ENCODE data around the gene GNAZ. TPM values are rescaled to one million over a fixed set of nuclear protein-coding genes. Genes with fewer than 3 reads are reported as not detected.

The GNAZ gene
- total and polyA plus RNA-seq, 2 donors from 2014 or later: 3.7 to 5.7 TPM

DNA sequence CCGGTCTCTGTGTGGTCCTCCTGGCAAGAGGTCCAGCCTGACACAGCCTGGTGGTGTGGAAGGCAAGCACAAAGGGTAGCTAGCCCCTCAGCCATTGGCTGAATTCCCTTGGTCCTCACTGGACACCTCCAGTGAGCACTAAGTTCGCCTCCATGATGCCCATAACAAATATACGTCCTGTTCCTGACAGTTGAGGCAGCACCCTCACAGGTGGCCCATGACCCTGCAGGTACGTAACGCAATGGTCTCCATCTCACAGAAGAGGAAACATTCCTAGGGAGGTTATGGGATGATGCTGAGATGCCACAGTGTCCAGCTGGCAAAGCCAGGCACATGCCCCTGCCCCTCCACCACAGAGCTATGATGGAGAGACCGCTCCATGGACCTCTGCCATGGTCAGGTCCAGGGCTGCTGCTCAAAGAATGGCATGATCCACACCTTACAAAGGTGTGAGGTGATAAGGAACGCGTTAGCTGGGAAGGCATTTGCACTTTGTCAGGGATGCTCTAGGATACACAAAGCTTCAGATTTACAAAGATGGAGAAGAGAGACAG is 1.4 kb upstream of the GNAZ start:
- H3K27ac ChIP-seq (ENCODE audit: low read depth in 2 of 2, low read length in 2 of 2): no peak overlapping the region
- H3K4me1 ChIP-seq (ENCODE audit: control insufficient read depth in 2 of 3, insufficient read depth in 2 of 3, low read depth in 1 of 3, low read length in 3 of 3): peaks cover 0 to 7% (median 0%) of the 10 kb centered on the region in 3 donors
- intact Hi-C loops (cut with DNase I): no loop called here
- H3K27me3 ChIP-seq (ENCODE audit: control insufficient read depth, insufficient read depth, low read length): no peaks in the 10 kb centered on the region
- H3K9me3 ChIP-seq (ENCODE audit: control insufficient read depth in 2 of 3, insufficient read depth in 1 of 3, low read length in 3 of 3): no peaks in the 10 kb centered on the region
- TF ChIP-seq, protein P1, sequence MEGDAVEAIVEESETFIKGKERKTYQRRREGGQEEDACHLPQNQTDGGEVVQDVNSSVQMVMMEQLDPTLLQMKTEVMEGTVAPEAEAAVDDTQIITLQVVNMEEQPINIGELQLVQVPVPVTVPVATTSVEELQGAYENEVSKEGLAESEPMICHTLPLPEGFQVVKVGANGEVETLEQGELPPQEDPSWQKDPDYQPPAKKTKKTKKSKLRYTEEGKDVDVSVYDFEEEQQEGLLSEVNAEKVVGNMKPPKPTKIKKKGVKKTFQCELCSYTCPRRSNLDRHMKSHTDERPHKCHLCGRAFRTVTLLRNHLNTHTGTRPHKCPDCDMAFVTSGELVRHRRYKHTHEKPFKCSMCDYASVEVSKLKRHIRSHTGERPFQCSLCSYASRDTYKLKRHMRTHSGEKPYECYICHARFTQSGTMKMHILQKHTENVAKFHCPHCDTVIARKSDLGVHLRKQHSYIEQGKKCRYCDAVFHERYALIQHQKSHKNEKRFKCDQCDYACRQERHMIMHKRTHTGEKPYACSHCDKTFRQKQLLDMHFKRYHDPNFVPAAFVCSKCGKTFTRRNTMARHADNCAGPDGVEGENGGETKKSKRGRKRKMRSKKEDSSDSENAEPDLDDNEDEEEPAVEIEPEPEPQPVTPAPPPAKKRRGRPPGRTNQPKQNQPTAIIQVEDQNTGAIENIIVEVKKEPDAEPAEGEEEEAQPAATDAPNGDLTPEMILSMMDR (IDR thresholded peaks at IDR 0.05; ENCODE audit: borderline replicate concordance, extremely low read depth, insufficient read depth): no peak
- no peak overlapping the region for H3K4me3 ChIP-seq (ENCODE audit: low read length in 3 of 3)
- no peak for FAIRE-seq
- H3K9ac ChIP-seq (ENCODE audit: low read length in 3 of 3): no peak overlapping the region
- DNase-seq: peak in 2 of 5 donors; percentile 13 to 28
- H3K36me3 ChIP-seq (ENCODE audit: control insufficient read depth in 2 of 3, insufficient read depth in 3 of 3, low read length in 3 of 3): no peaks in the 10 kb centered on the region

DNA sequence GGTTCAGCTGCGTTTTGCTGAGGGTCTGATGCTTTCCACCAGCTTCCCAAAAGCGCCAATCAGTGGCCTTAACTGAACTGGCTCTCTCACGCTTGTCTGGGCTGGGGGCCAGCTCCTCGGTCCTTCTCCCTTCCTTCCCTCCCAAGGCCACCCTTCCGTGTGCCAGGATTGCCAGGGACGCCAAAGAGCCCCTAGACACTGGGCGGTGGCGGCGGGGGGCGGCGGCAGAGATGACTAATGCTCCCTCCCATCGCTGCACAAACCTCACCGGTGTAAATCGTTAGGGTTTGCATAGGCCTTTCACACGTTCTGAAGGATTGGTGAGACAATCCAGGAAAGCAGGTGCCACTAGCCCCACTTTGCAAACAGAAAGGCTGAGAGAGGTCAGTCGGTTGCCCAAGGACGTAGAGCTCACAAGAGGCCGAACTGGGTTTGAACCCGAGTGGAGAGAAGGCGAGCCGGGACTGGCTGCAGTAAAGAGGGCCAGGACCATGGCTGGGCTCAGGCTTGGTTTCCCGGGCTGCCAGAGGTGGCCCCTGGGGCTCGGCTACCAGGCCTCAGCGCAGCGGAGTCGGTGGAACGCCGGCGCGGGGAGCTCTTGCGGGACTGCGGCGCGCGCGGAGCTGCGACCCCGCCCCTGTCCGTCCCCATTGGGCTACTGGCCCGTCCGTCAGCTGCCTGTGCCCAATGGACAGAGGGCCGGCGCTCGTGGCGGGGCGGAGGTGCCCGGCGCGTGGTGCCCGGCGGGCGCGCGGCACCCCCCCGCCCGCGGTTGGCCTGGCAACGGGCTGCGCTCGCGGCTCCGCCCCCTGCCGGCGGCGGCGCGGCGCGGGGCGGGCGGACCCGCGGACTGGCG is 589 bp upstream of the GNAZ start:
- intact Hi-C loops (cut with DNase I): no loop called here
- FAIRE-seq: no peak

DNA sequence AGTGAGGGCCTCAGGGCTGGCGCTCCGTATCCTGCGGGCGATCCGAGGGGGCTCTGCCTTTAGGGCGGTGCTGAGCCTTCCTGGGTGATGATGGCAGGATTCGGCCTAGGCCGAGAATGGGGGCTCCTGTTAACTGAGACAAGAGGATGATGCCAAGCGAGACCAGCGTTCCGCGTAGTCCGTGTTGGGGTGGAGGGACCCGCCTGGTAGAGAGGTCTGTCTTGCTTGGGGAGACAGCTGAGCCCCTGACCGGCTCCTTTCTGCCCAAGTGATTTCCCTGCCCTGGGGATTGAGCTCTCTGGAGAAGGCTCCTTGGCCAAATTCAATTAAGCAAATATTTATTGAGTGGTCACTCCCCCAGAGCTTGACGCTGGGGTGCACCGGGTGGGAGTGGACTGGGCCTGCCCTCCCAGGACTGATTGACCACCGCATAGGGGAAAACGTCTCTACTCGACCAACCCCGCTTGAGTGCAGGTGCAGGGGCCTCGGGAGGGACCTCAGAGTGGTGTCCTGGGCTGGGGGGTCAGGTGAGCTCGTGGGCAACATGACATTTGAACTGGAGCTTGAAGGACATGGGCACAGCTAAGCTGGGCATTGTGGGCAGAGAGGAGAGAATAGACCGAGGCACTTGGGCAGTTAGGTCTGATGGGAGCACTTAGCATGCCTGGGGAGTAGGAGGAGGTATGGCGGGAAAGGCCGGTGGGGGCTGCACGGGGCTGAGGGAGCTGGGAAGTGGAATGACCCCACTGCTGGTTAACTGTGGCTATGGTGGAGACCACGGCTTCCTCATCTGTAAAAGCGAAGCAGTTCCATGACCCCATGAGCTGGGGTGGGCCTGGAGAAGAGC is 1.1 kb downstream of the GNAZ start:
- FAIRE-seq: no peak
- peaks cover 0 to 7% (median 0%) of the 10 kb centered on the region in 3 donors for H3K4me1 ChIP-seq (ENCODE audit: control insufficient read depth in 2 of 3, insufficient read depth in 2 of 3, low read depth in 1 of 3, low read length in 3 of 3)
- peak overlapping the region in 1 of 3 donors; percentile 35 for H3K4me3 ChIP-seq (ENCODE audit: low read length in 3 of 3)
- H3K9ac ChIP-seq (ENCODE audit: low read length in 3 of 3): no peak overlapping the region
- no peaks in the 10 kb centered on the region for H3K9me3 ChIP-seq (ENCODE audit: control insufficient read depth in 2 of 3, insufficient read depth in 1 of 3, low read length in 3 of 3)
- TF ChIP-seq, protein P1 (IDR thresholded peaks at IDR 0.05; ENCODE audit: borderline replicate concordance, extremely low read depth, insufficient read depth): no peak
- intact Hi-C loops (cut with DNase I): no loop called here
- no peaks in the 10 kb centered on the region for H3K27me3 ChIP-seq (ENCODE audit: control insufficient read depth, insufficient read depth, low read length)
- DNase-seq: peak in 4 of 5 donors; percentile 25 to 70 (median 46)
- H3K27ac ChIP-seq (ENCODE audit: low read depth in 2 of 2, low read length in 2 of 2): no peak overlapping the region
- no peaks in the 10 kb centered on the region for H3K36me3 ChIP-seq (ENCODE audit: control insufficient read depth in 2 of 3, insufficient read depth in 3 of 3, low read length in 3 of 3)

More for the DNA sequence above, 589 bp upstream of the GNAZ start:
- Histone ChIP-seq H3K27me3 (ENCODE audit: control insufficient read depth, insufficient read depth, low read length) (no peaks in the 10 kb centered on the region), H3K27ac (ENCODE audit: low read depth in 2 of 2, low read length in 2 of 2) (no peak overlapping the region), H3K4me3 (ENCODE audit: low read length in 3 of 3) (peak overlapping the region; percentile 7 to 79 (median 77)), H3K36me3 (ENCODE audit: control insufficient read depth in 2 of 3, insufficient read depth in 3 of 3, low read length in 3 of 3) (no peaks in the 10 kb centered on the region), H3K9me3 (ENCODE audit: control insufficient read depth in 2 of 3, insufficient read depth in 1 of 3, low read length in 3 of 3) (no peaks in the 10 kb centered on the region), H3K9ac (ENCODE audit: low read length in 3 of 3) (peak overlapping the region in 1 of 3 donors; percentile 67), H3K4me1 (ENCODE audit: control insufficient read depth in 2 of 3, insufficient read depth in 2 of 3, low read depth in 1 of 3, low read length in 3 of 3) (peaks cover 0 to 7% (median 0%) of the 10 kb centered on the region in 3 donors)
- DNase-seq: peak; percentile 92 to 96 (median 93)
- TF ChIP-seq, protein P1 (IDR thresholded peaks at IDR 0.05; ENCODE audit: borderline replicate concordance, extremely low read depth, insufficient read depth): no peak
